ENCODE measurements around the gene DCTN1.
"Not testable (repeated sequence)": the region's sequence is repeated elsewhere in the genome, so short reads cannot be mapped to it uniquely, and the experiment has no call there.

Gene DCTN1

DNA sequence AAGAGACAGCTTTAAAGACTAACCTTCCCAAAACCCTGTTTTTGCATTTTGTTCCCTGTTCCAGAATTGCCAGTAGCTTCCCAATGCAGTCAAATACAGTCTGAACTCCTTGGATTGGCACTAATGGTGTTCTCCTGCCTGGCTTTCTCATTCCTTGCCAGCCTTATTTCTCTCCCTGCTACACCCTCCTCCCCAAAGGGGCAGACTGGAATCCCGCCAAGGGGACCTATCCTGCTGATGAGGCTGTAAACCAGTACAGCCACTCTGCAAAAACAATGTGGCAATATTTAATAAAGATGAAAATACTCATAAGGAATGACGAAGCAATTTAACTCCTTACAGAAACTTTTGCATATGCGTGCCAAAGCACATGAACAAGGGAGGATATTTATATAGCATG, 32.4 kb downstream of the DCTN1 start:
- no peaks in the 10 kb centered on the region for H3K36me3 ChIP-seq (ENCODE audit: insufficient read depth, low read length)
- H3K4me3 ChIP-seq (ENCODE audit: low read length): no peak overlapping the region
- no peaks in the 10 kb centered on the region for H3K9me3 ChIP-seq (ENCODE audit: low read length)
- H3K27me3 ChIP-seq (ENCODE audit: insufficient read depth, low read length): no peaks in the 10 kb centered on the region
- H3K4me1 ChIP-seq (ENCODE audit: insufficient read depth, low read length): no peaks in the 10 kb centered on the region
- H2AFZ ChIP-seq (ENCODE audit: low read depth, low read length): no peak overlapping the region

DNA sequence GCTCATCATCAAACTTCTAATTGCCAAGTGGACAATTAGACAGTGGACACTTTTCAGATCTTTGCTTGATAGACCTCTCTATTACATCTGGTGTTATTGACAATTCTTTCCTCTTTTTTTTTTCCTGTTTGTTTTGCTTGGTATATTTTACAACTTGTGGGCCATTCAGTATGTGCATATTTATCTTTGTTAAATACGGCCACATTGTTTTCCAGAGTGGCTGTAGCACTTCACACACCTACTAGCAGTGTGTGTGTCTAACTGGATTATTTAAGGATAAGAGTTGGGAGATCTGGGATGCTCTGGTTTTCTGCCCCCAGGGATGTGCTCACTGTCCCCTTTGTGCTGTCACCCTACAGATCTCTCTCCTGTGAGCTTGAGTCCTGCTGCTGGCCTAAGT, 32.8 kb downstream of the DCTN1 start:
- no peaks in the 10 kb centered on the region for H3K36me3 ChIP-seq (ENCODE audit: insufficient read depth, low read length)
- H3K4me1 ChIP-seq (ENCODE audit: insufficient read depth, low read length): no peaks in the 10 kb centered on the region
- H3K4me3 ChIP-seq (ENCODE audit: low read length): no peak overlapping the region

DNA sequence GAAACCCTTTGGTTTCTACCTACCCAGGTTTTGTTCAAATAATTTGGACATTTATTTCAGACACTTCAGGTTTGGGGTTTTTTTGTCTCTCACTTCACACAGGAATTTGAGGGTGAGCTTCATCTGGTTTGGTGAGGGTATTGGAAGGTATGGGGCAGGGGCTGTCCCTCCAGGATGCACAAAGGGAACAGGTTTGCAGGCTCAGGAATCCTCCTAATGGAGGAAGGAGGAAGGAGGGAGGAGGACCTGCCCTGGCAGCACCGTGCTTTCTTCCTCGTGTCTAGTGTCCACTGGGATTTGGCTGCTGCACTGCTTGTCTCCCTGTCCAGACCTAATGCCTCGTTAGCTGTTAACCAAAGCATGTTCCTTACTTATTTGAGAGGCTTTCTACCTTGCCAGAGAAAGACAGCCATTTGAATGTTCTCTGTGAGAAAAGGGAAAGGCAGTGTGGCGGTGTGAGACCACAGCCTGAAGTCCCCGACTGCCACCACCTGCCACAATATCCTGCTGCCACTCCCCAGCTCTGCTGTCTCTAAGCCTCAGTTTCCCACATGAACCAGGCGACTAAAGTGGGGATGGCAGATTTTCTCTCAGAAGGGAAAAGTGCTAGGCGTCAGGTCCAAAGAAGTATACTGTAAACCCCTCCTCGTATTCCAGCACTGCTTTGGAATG, 34.7 kb downstream of the DCTN1 start:
- H3K4me3 ChIP-seq (ENCODE audit: low read length): no peak overlapping the region
- no peaks in the 10 kb centered on the region for H3K9me3 ChIP-seq (ENCODE audit: low read length)
- H3K36me3 ChIP-seq (ENCODE audit: insufficient read depth, low read length): no peaks in the 10 kb centered on the region

More for the DNA sequence above, 32.8 kb downstream of the DCTN1 start:
- H2AFZ ChIP-seq (ENCODE audit: low read depth, low read length): no peak overlapping the region
- H3K9me3 ChIP-seq (ENCODE audit: low read length): no peaks in the 10 kb centered on the region
- no peaks in the 10 kb centered on the region for H3K27me3 ChIP-seq (ENCODE audit: insufficient read depth, low read length)

DNA sequence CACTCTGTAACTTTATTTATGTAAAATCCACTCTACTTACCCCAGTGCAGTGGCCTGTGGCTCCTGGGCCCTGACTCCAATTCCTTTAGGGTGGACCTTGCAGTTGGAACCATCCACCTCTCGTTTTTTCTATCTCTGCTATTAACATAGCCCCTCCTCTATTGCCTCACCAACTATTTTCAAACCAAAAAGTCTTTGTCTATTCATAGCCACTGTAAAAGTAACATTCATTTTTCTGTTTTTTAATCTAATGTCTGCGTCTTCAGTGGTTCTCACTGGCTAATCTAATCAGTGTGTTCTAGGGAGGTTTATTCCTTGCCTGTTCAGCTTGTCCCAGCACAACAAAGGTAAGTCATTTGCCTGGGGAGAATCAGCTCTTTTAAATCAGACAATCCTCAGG, 36.8 kb downstream of the DCTN1 start, which contains the start of gene SLC4A5:
SLC4A5 (minus strand) TSS at position 101 of the 400 bp plus-strand sequence. CDS start 28,393 bp downstream, outside the sequence.
- no peaks in the 10 kb centered on the region for H3K36me3 ChIP-seq (ENCODE audit: insufficient read depth, low read length)

More for the DNA sequence above, 34.7 kb downstream of the DCTN1 start:
- H2AFZ ChIP-seq (ENCODE audit: low read depth, low read length): no peak overlapping the region
- no peaks in the 10 kb centered on the region for H3K4me1 ChIP-seq (ENCODE audit: insufficient read depth, low read length)
- H3K27me3 ChIP-seq (ENCODE audit: insufficient read depth, low read length): no peaks in the 10 kb centered on the region

DNA sequence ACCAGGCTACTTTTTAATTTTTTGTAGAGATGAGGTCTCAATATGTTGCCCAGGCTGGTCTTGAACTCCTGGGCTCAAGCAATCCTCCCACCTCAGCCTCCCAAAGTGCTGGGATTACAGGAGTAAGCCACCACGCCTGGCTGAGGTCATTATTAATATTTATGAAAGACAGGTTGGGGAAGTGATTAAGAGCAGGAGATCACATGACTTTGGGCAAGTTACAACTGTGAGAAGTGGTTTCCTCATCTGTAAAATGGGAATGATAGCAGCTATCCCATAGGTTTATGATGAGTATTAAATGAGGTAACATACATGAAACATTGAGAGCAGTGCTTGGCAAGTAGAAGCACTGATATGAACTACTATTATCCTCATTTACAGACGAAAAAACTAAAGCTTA, 43.9 kb downstream of the DCTN1 start:
- not testable (repeated sequence) for H3K4me3 ChIP-seq (ENCODE audit: low read length); H3K4me1 ChIP-seq (ENCODE audit: insufficient read depth, low read length); H2AFZ ChIP-seq (ENCODE audit: low read depth, low read length); H3K27me3 ChIP-seq (ENCODE audit: insufficient read depth, low read length); H3K36me3 ChIP-seq (ENCODE audit: insufficient read depth, low read length); H3K9me3 ChIP-seq (ENCODE audit: low read length)

More for the DNA sequence above, 36.8 kb downstream of the DCTN1 start, which contains the start of gene SLC4A5:
- H2AFZ ChIP-seq (ENCODE audit: low read depth, low read length): no peak within 1 kb of the TSS
- H3K4me3 ChIP-seq (ENCODE audit: low read length): no peak within 1 kb of the TSS
- no peaks in the 10 kb centered on the region for H3K9me3 ChIP-seq (ENCODE audit: low read length)
- H3K27me3 ChIP-seq (ENCODE audit: insufficient read depth, low read length): no peaks in the 10 kb centered on the region
- H3K4me1 ChIP-seq (ENCODE audit: insufficient read depth, low read length): no peaks in the 10 kb centered on the region

DNA sequence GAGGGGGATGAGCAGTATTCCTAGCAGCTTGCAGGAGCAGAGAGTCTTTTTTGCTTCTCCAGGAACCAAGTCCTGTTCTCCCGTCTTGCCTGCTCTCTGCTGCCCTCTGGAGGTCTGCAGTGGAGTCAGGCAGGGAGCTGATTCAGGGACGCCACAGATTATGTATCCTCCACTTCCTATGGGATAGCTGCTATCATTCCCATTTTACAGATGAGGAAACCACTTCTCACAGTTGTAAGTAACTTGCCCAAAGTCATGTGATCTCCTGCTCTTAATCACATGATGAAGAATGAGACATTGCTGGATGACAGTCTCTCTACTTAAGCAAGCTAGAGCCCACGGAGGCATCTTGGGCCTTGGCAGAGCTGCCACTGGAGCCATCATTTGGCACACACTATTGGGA, 45.2 kb downstream of the DCTN1 start:
- Histone ChIP-seq H2AFZ (ENCODE audit: low read depth, low read length) (no peak overlapping the region), H3K4me3 (ENCODE audit: low read length) (no peak overlapping the region), H3K27me3 (ENCODE audit: insufficient read depth, low read length) (peaks cover 2% of the 10 kb centered on the region), H3K4me1 (ENCODE audit: insufficient read depth, low read length) (no peaks in the 10 kb centered on the region), H3K36me3 (ENCODE audit: insufficient read depth, low read length) (peaks cover 4% of the 10 kb centered on the region), H3K9me3 (ENCODE audit: low read length) (peaks cover 8% of the 10 kb centered on the region)

DNA sequence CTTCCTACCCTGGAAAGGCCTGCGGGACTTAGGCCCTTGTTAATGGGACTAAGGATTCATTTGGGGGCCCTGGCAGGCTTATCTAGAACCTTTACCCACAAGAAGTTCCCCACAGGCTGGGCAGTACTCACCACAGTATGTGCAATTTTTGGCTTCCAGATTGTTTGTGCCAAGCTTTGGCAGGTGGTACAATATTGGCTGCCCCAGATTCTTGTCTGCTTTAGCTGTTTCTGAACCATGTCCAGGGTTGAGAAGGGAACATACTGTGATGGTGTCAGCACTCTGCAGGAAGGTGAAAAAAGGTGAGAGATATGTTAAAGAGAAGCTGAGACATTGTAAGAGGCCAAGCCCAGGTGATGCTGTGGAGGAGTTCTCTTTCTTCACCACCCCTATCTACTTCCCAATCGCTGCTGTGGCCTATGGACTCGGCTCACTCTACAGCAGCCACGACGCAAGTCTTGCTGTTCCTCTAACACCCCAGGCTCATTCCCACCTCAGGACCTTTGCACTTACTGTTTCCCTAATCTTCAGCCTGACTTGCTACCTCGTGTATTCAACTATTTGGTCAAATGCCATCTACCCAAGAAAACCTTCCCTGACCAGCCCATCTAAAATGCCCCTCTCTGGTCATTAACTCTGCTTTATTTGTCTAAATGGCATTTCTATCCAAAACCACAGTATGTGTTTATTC, 46.1 kb downstream of the DCTN1 start:
- peaks cover 2% of the 10 kb centered on the region for H3K27me3 ChIP-seq (ENCODE audit: insufficient read depth, low read length)

DNA sequence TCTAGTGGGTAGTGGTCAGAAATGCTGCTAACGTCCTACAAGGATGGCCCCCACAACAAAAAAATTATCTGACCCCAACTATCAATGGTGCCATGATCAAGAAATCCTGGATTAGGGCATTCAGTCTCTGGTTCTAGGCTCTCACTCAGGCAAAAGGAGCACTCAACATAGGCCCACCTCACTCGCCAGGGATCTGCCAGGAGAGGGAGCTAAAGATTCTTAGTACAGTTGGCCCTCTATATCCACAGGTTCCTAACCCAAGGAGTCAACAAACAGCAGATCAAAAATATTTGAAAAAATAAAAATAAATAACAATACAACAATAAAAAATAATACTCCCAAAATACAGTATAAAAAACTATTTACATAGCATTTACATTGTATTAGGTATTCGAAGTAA, 46.9 kb downstream of the DCTN1 start:
- Histone ChIP-seq H3K4me1 (ENCODE audit: insufficient read depth, low read length) (no peaks in the 10 kb centered on the region), H3K36me3 (ENCODE audit: insufficient read depth, low read length) (peaks cover 4% of the 10 kb centered on the region), H2AFZ (ENCODE audit: low read depth, low read length) (no peak overlapping the region), H3K27me3 (ENCODE audit: insufficient read depth, low read length) (peaks cover 2% of the 10 kb centered on the region), H3K9me3 (ENCODE audit: low read length) (peaks cover 12% of the 10 kb centered on the region), H3K4me3 (ENCODE audit: low read length) (no peak overlapping the region)

More for the DNA sequence above, 46.1 kb downstream of the DCTN1 start:
- Histone ChIP-seq H3K36me3 (ENCODE audit: insufficient read depth, low read length) (peaks cover 4% of the 10 kb centered on the region), H2AFZ (ENCODE audit: low read depth, low read length) (no peak overlapping the region), H3K4me3 (ENCODE audit: low read length) (no peak overlapping the region), H3K9me3 (ENCODE audit: low read length) (peaks cover 11% of the 10 kb centered on the region), H3K4me1 (ENCODE audit: insufficient read depth, low read length) (no peaks in the 10 kb centered on the region)

DNA sequence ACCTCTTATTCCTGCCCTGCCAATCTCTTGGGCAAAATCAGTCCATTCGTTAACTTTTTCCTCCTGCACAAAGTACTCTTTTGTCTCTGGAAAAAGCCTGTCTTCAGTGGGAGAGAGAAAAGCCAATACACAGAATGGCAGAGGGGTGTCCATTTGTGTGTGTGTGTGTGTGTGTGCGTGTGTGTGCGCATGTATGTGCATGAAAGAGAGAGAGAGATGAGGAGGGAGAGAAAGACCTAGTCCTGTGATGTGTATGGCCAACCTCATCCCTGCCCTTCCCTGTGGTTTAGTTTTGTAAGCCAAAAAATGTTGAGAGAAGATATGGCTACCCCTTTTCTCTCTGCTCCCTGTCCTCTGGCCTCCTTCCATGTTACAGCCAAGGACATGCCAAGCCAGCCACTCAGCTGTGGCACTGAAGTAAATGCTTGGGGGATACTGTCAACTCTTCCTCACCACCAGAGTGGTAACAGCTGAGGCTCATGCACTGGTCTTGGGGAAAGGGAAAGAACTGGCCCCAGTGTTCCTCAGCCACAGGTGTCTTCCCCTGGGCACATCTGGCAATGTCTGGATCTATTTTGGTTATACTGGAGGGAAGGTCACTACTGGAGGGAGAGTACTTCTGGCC, 47.4 kb downstream of the DCTN1 start:
- Histone ChIP-seq H3K4me1 (ENCODE audit: insufficient read depth, low read length) (no peaks in the 10 kb centered on the region), H3K36me3 (ENCODE audit: insufficient read depth, low read length) (peaks cover 4% of the 10 kb centered on the region), H2AFZ (ENCODE audit: low read depth, low read length) (no peak overlapping the region), H3K4me3 (ENCODE audit: low read length) (no peak overlapping the region), H3K27me3 (ENCODE audit: insufficient read depth, low read length) (peaks cover 2% of the 10 kb centered on the region), H3K9me3 (ENCODE audit: low read length) (peaks cover 12% of the 10 kb centered on the region)

DNA sequence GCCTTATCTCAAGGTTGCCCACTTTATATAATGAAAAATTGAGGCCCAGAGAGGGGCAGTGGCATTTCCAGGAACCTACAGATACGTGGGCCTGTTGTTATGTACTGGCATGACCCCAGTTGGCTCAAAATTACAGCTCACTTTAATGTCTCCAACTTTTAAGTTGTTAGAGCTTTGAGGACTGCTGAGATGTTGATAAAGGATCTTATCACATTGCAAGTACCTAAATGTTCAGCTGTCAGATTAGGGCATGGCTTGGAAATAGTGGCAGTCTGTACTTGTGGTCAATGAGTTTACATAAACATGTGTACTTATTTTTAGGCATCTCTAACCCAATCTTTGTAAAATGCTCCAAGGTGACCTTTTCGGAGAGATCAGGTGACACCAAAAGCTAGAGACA, 51.5 kb downstream of the DCTN1 start:
- H3K27me3 ChIP-seq (ENCODE audit: insufficient read depth, low read length): no peaks in the 10 kb centered on the region
- peaks cover 12% of the 10 kb centered on the region for H3K9me3 ChIP-seq (ENCODE audit: low read length)
- H3K4me3 ChIP-seq (ENCODE audit: low read length): no peak overlapping the region
- H3K36me3 ChIP-seq (ENCODE audit: insufficient read depth, low read length): peaks cover 4% of the 10 kb centered on the region
- H3K4me1 ChIP-seq (ENCODE audit: insufficient read depth, low read length): no peaks in the 10 kb centered on the region
- H2AFZ ChIP-seq (ENCODE audit: low read depth, low read length): no peak overlapping the region

DNA sequence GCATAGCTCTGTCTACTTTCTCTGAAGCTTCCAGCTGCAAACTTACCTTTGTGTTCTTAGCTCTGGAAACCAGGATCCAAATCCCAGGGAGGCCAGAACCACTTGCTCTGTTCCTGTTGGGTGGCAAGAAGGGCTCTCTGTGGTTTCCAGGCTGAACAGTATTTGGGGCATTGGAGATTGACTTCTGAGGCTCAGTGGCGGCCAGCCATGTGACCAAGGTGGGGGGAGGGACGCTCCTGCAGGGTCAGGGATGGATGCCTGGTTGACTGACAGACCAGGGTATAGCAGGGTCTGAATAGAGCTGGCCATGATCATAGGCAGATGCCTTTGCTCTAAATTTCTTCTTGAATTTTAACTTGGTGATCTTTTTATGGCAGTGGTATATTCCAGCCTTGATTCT, 52.0 kb downstream of the DCTN1 start:
- Histone ChIP-seq H3K4me1 (ENCODE audit: insufficient read depth, low read length) (no peaks in the 10 kb centered on the region), H3K36me3 (ENCODE audit: insufficient read depth, low read length) (peaks cover 3% of the 10 kb centered on the region), H3K9me3 (ENCODE audit: low read length) (peaks cover 12% of the 10 kb centered on the region), H2AFZ (ENCODE audit: low read depth, low read length) (no peak overlapping the region), H3K4me3 (ENCODE audit: low read length) (no peak overlapping the region), H3K27me3 (ENCODE audit: insufficient read depth, low read length) (no peaks in the 10 kb centered on the region)

DNA sequence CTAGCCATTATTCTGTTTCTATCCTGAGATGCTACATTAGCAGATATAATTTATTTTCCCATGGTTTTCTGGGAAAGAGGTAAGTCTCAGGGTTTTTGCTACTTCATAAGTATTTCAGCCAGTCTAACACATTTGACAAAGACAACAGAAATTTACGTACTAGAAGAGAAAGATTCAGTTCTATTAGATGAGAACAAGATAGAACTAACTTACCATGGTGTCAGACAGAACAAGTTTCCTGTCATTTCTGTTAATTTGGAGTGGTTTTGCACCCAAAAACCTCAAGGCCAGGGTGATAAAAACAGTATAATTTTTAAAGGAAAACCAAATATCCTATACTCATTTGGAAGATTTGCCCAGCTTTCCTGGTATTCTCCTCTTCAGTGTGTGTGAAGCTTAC, 52.5 kb downstream of the DCTN1 start:
- Histone ChIP-seq H2AFZ (ENCODE audit: low read depth, low read length) (no peak overlapping the region), H3K4me3 (ENCODE audit: low read length) (no peak overlapping the region)

DNA sequence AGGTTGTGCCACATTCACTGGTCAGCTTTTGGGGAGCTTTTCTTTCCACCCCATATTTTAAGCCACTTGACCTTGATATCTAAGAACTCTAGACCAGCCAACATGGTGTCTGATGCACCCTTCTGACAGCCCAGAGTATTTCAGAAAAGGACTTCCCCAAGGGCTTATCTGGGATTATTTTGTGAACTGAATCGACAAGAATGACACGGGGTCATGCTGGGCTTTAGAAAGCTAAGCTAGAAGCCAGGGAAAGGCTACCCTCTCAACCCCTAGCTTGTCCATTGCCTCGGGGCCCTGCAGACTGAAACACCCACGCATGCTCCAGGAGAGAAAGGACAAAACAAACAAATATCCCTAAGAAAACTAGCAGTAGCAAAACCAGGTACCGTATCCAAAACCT, 52.9 kb downstream of the DCTN1 start:
- no peak overlapping the region for H3K4me3 ChIP-seq (ENCODE audit: low read length)
- no peaks in the 10 kb centered on the region for H3K4me1 ChIP-seq (ENCODE audit: insufficient read depth, low read length)
- H2AFZ ChIP-seq (ENCODE audit: low read depth, low read length): no peak overlapping the region
- H3K36me3 ChIP-seq (ENCODE audit: insufficient read depth, low read length): no peaks in the 10 kb centered on the region
- H3K27me3 ChIP-seq (ENCODE audit: insufficient read depth, low read length): no peaks in the 10 kb centered on the region
- peaks cover 12% of the 10 kb centered on the region for H3K9me3 ChIP-seq (ENCODE audit: low read length)

More for the DNA sequence above, 52.5 kb downstream of the DCTN1 start:
- no peaks in the 10 kb centered on the region for H3K27me3 ChIP-seq (ENCODE audit: insufficient read depth, low read length)
- no peaks in the 10 kb centered on the region for H3K36me3 ChIP-seq (ENCODE audit: insufficient read depth, low read length)
- peaks cover 12% of the 10 kb centered on the region for H3K9me3 ChIP-seq (ENCODE audit: low read length)
- H3K4me1 ChIP-seq (ENCODE audit: insufficient read depth, low read length): no peaks in the 10 kb centered on the region

Measured in neuron (in vitro differentiated cells).